Stimulated activated CD4-positive, alpha-beta T cell treated with anti-CD3 and anti-CD28 coated beads, Interleukin-12 subunit alpha, Interleukin-12 subunit beta, amount 100 ng/mL, for 4 hours (primary cell): Measurements from ENCODE around the gene CD109.

Experiments used
- DNase-seq: peaks from one replicate; pipeline ENCODE4 v3.0.0-alpha.2; 2020

The CD109 gene

GRCh38 chr6:73867411-73867810, 171.4 kb downstream of the CD109 start:
- no peak for DNase-seq

GRCh38 chr6:73870907-73871306, 174.9 kb downstream of the CD109 start:
- no peak for DNase-seq

- DNase-seq = no peak
These were observed 177.1 kb downstream of the CD109 start for GRCh38 chr6:73873081-73873480.
